H1 (cell line): Measurements from ENCODE around the gene MPZL3.

Experiments
- CEBPB ChIP-seq: IDR thresholded peaks from 2 replicates; pipeline ENCODE4 v1.6.1; 2012; ENCODE audit warnings: low read depth, low read length
- EGR1 ChIP-seq: IDR thresholded peaks from 2 replicates; pipeline ENCODE4 v1.6.1; 2011; ENCODE audit warnings: low read depth, low read length, borderline replicate concordance
- EZH2 ChIP-seq: fragments of 200-600 bp; sonication (generic); IDR thresholded peaks from 2 replicates; pipeline ENCODE4 v1.7.1; 2012; ENCODE audit warnings: low read depth, mild to moderate bottlenecking, moderate library complexity, low read length, inconsistent platforms; ENCODE audit not compliant: severe bottlenecking
- FOSL1 ChIP-seq: IDR thresholded peaks from 2 replicates; pipeline ENCODE4 v1.6.1; 2011; ENCODE audit warnings: mild to moderate bottlenecking, low read depth, low read length, moderate library complexity; ENCODE audit not compliant: insufficient read depth
- HDAC2 ChIP-seq, 2 experiments: fragments of 300-600 bp in 1 of 2; sonication (generic) in 1 of 2; IDR thresholded peaks; 2 replicates each; pipeline ENCODE4 v1.6.1; 2011 to 2012; ENCODE audit warnings: low read depth in 2 of 2, low read length in 2 of 2, mild to moderate bottlenecking in 2 of 2, moderate library complexity in 2 of 2, borderline replicate concordance in 1 of 2, inconsistent platforms in 1 of 2
- JUN ChIP-seq: IDR thresholded peaks from 2 replicates; pipeline ENCODE4 v1.6.1; 2011; ENCODE audit warnings: low read depth, mild to moderate bottlenecking, improper control_type of control experiment, low read length
- POLR2A ChIP-seq, 2 experiments: IDR thresholded peaks; 1 replicate in 1 of 2; 2 replicates in 1 of 2; pipeline ENCODE4 v1.6.1; 2011; ENCODE audit warnings: low read depth in 2 of 2, low read length in 2 of 2, mild to moderate bottlenecking in 2 of 2; ENCODE audit errors: control extremely low read depth in 1 of 2
- POLR2AphosphoS5 ChIP-seq: IDR thresholded peaks from 2 replicates; pipeline ENCODE4 v1.6.1; 2011; ENCODE audit warnings: low read depth, low read length
- RNF2 ChIP-seq: fragments of 200-900, 300-1000 bp; sonication (generic); IDR thresholded peaks from 2 replicates; pipeline ENCODE4 v1.7.1; 2016; ENCODE audit warnings: borderline replicate concordance, low read depth, mild to moderate bottlenecking, antibody characterized with exemption, low read length; ENCODE audit not compliant: poor library complexity, severe bottlenecking; ENCODE audit errors: missing control alignments
- SRF ChIP-seq: IDR thresholded peaks from 2 replicates; pipeline ENCODE4 v1.6.1; 2011; ENCODE audit warnings: mild to moderate bottlenecking, low read depth, low read length, moderate library complexity
- YY1 ChIP-seq: IDR thresholded peaks from 2 replicates; pipeline ENCODE4 v1.6.1; 2011; ENCODE audit warnings: low read depth, mild to moderate bottlenecking, low read length
- TF ChIP-seq, protein P1 (sequence below), 3 experiments: IDR thresholded peaks; 1 replicate in 2 of 3; 2 replicates in 1 of 3; pipeline versions ENCODE4 v1.5.1 to v1.6.1; 2011; ENCODE audit warnings: low read length in 3 of 3, mild to moderate bottlenecking in 3 of 3, inconsistent platforms in 2 of 3, low read depth in 1 of 3, moderate library complexity in 1 of 3; ENCODE audit not compliant: insufficient read depth in 1 of 3; ENCODE audit errors: control extremely low read depth in 1 of 3

DNA sequence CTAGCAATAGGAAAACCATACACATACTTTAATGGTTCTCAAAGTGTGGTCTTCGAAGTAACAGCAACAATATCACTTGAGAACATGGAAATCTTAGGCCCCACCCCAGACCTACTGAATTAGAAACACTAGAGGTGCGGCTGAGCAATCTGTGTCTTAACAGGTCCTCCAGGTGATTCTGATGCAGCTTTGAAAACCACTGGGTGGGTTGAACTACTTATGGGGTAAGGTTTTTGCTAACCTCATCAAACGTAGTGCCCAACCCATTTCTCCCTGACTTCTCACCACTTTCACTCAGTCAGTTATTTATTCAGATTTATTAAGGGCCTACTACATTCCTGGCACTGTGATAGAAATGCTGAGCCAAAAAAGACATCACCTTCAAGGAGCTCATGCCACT is 8.2 kb upstream of the MPZL3 start:
- TF ChIP-seq CEBPB: no peak
- TF ChIP-seq POLR2AphosphoS5: no peak
- TF ChIP-seq, protein P1, sequence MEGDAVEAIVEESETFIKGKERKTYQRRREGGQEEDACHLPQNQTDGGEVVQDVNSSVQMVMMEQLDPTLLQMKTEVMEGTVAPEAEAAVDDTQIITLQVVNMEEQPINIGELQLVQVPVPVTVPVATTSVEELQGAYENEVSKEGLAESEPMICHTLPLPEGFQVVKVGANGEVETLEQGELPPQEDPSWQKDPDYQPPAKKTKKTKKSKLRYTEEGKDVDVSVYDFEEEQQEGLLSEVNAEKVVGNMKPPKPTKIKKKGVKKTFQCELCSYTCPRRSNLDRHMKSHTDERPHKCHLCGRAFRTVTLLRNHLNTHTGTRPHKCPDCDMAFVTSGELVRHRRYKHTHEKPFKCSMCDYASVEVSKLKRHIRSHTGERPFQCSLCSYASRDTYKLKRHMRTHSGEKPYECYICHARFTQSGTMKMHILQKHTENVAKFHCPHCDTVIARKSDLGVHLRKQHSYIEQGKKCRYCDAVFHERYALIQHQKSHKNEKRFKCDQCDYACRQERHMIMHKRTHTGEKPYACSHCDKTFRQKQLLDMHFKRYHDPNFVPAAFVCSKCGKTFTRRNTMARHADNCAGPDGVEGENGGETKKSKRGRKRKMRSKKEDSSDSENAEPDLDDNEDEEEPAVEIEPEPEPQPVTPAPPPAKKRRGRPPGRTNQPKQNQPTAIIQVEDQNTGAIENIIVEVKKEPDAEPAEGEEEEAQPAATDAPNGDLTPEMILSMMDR (IDR thresholded peaks at IDR 0.05; ENCODE audit: control extremely low read depth in 1 of 3, insufficient read depth in 1 of 3, low read depth in 1 of 3, low read length in 3 of 3): no peak
- no peak for TF ChIP-seq FOSL1
- no peak for TF ChIP-seq JUN
- TF ChIP-seq RNF2: no peak
- no peak for TF ChIP-seq HDAC2 (IDR thresholded peaks at IDR 0.05; ENCODE audit: borderline replicate concordance in 1 of 2, low read depth in 2 of 2, low read length in 2 of 2)
- TF ChIP-seq EZH2: no peak
- no peak for TF ChIP-seq POLR2A (IDR thresholded peaks at IDR 0.05; ENCODE audit: control extremely low read depth in 1 of 2, low read depth in 2 of 2, low read length in 2 of 2)
- TF ChIP-seq EGR1: no peak
- no peak for TF ChIP-seq YY1
- no peak for TF ChIP-seq SRF
